Naive B cell (primary cell): Measurements from ENCODE around the gene CAPN15. TPM values are rescaled to one million over a fixed set of nuclear protein-coding genes. Genes with fewer than 3 reads are reported as not detected.

Source experiments
- ATAC-seq, 2 donors: fragments of 150-1000 bp; cut with Tn5 transposase; 2 replicates each; pipeline ENCODE4 v1.10.0; 2021; ENCODE audit warnings: low read depth in 2 of 2, mild to moderate bottlenecking in 2 of 2, moderate library complexity in 2 of 2
- DNase-seq: peaks from one replicate; pipeline ENCODE4 v3.0.0; 2022
- H3K27ac Mint-ChIP-seq, 6 donors: one replicate each; pipeline ENCODE4 v1.8.0; 2020 to 2022; ENCODE audit warnings: mild to moderate bottlenecking in 6 of 6, mixed read lengths in 6 of 6, moderate library complexity in 5 of 6, inconsistent platforms in 2 of 6
- H3K27me3 Mint-ChIP-seq, 3 donors: one replicate each; pipeline ENCODE4 v1.8.0; 2021 to 2022; ENCODE audit warnings: mixed read lengths in 3 of 3, mild to moderate bottlenecking in 1 of 3
- H3K36me3 Mint-ChIP-seq, 2 donors: one replicate each; pipeline ENCODE4 v1.8.0; 2020 to 2022; ENCODE audit warnings: mixed read lengths in 2 of 2, inconsistent platforms in 1 of 2, mild to moderate bottlenecking in 1 of 2
- H3K4me1 Mint-ChIP-seq, 3 donors: one replicate each; pipeline ENCODE4 v1.8.0; 2020 to 2022; ENCODE audit warnings: mixed read lengths in 3 of 3, inconsistent platforms in 1 of 3, mild to moderate bottlenecking in 1 of 3, moderate library complexity in 1 of 3
- H3K4me3 Mint-ChIP-seq, 8 donors: one replicate each; pipeline ENCODE4 v1.8.0; 2020 to 2022; ENCODE audit warnings: mild to moderate bottlenecking in 8 of 8, mixed read lengths in 8 of 8, moderate library complexity in 8 of 8, inconsistent platforms in 2 of 8
- H3K9me3 Mint-ChIP-seq, 7 donors: one replicate each; pipeline ENCODE4 v1.8.0; 2020 to 2022; ENCODE audit warnings: mixed read lengths in 7 of 7, mild to moderate bottlenecking in 5 of 7, inconsistent platforms in 2 of 7, moderate library complexity in 1 of 7
- polyA plus RNA-seq, 6 donors: library from polyadenylated mRNA; unstranded; fragments of 300-500 nt; fragmentation: Illumina TruSeq; gene quantifications; one replicate each; pipeline ENCODE4 v1.2.3, GENCODE V29; 2021; ENCODE audit warnings: low read depth in 6 of 6

CAPN15 gene
- polyA plus RNA-seq, 6 donors from 2014 or later, result 4.3 to 11.0 (median 5.0) TPM

- ATAC-seq (no peak), DNase-seq (no peak)
- Mint-ChIP-seq H3K36me3 (no peaks in the 10 kb centered on the region), H3K9me3 (no peaks in the 10 kb centered on the region), H3K4me1 (peaks cover 4 to 13% (median 4%) of the 10 kb centered on the region in 3 donors), H3K4me3 (no peak overlapping the region), H3K27ac (no peak overlapping the region), H3K27me3 (peaks cover 0 to 9% (median 8%) of the 10 kb centered on the region in 3 donors)
Measured at GRCh38 chr16:582218-582613, 54.7 kb downstream of the CAPN15 start.

DNA sequence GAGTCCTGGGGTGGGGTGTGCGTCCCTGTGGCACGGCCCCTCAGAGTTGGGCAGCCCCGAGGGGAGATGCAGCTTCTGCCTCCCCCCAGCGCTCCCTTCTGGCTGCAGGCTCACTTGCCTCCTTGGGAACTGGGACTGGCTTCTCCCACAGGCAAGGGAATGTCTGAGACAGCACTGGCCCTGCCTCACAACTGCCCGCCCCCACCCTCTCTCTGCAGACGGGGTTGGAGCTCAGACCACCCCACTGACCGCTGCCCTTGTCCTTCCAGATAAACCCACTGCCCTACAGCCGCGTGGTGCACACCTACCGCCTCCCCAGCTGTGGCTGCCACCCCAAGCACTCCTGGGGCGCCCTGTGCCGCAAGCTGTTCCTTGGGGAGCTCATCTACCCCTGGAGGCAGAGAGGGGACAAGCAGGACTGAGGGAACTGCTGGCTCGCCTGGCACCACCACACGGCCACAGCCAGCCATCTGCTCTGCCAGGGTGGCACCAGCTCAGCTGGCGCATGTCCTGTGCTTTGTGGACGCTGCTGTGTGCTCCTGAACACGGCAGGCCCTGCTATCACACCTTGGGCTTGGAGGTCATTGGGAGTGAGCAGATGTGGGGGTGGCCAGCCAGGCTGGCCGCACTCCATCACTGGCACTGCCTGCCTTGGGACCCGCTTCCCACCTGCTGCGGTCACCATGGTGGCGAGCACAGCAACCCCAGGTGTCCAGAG lies 55.3 kb downstream of the CAPN15 start:
- Mint-ChIP-seq H3K36me3 (no peaks in the 10 kb centered on the region), H3K4me3 (no peak overlapping the region), H3K27ac (no peak overlapping the region), H3K9me3 (no peaks in the 10 kb centered on the region), H3K4me1 (peaks cover 4 to 13% (median 8%) of the 10 kb centered on the region in 3 donors), H3K27me3 (peaks cover 0 to 9% (median 8%) of the 10 kb centered on the region in 3 donors)
- ATAC-seq, result no peak
- no peak for DNase-seq

- H3K27ac Mint-ChIP-seq, result no peak overlapping the region
- H3K9me3 Mint-ChIP-seq, result no peaks in the 10 kb centered on the region
- peaks cover 0 to 9% (median 8%) of the 10 kb centered on the region in 3 donors for H3K27me3 Mint-ChIP-seq
- peaks cover 9 to 16% (median 14%) of the 10 kb centered on the region in 3 donors for H3K4me1 Mint-ChIP-seq
- H3K36me3 Mint-ChIP-seq, result no peaks in the 10 kb centered on the region
- no peak overlapping the region for H3K4me3 Mint-ChIP-seq
- ATAC-seq (no peak), DNase-seq (no peak)
Measured at GRCh38 chr16:583470-583814, 55.9 kb downstream of the CAPN15 start.

- H3K27me3 Mint-ChIP-seq, result peaks cover 0 to 9% (median 8%) of the 10 kb centered on the region in 3 donors
- no peak for ATAC-seq
- peaks cover 11 to 17% (median 14%) of the 10 kb centered on the region in 3 donors for H3K4me1 Mint-ChIP-seq
- no peak overlapping the region for H3K4me3 Mint-ChIP-seq
- H3K27ac Mint-ChIP-seq, result peak overlapping the region in 1 of 6 donors; percentile 20
- no peak for DNase-seq
- H3K9me3 Mint-ChIP-seq, result no peaks in the 10 kb centered on the region
- no peaks in the 10 kb centered on the region for H3K36me3 Mint-ChIP-seq
Measured at GRCh38 chr16:583815-584591, 56.5 kb downstream of the CAPN15 start.

- DNase-seq, result no peak
- Mint-ChIP-seq H3K9me3 (no peaks in the 10 kb centered on the region), H3K4me1 (peaks cover 12 to 17% (median 12%) of the 10 kb centered on the region in 3 donors), H3K27ac (peak overlapping the region in 1 of 6 donors; percentile 31), H3K4me3 (peak overlapping the region in 1 of 8 donors; percentile 10), H3K27me3 (peaks cover 0 to 9% (median 8%) of the 10 kb centered on the region in 3 donors), H3K36me3 (no peaks in the 10 kb centered on the region)
- ATAC-seq, result no peak
Measured at GRCh38 chr16:585351-585750, 57.8 kb downstream of the CAPN15 start.

GRCh38 chr16:586047-586644 lies 58.6 kb downstream of the CAPN15 start:
- peak overlapping the region in 1 of 8 donors; percentile 75 for H3K4me3 Mint-ChIP-seq
- ATAC-seq, result no peak

DNA sequence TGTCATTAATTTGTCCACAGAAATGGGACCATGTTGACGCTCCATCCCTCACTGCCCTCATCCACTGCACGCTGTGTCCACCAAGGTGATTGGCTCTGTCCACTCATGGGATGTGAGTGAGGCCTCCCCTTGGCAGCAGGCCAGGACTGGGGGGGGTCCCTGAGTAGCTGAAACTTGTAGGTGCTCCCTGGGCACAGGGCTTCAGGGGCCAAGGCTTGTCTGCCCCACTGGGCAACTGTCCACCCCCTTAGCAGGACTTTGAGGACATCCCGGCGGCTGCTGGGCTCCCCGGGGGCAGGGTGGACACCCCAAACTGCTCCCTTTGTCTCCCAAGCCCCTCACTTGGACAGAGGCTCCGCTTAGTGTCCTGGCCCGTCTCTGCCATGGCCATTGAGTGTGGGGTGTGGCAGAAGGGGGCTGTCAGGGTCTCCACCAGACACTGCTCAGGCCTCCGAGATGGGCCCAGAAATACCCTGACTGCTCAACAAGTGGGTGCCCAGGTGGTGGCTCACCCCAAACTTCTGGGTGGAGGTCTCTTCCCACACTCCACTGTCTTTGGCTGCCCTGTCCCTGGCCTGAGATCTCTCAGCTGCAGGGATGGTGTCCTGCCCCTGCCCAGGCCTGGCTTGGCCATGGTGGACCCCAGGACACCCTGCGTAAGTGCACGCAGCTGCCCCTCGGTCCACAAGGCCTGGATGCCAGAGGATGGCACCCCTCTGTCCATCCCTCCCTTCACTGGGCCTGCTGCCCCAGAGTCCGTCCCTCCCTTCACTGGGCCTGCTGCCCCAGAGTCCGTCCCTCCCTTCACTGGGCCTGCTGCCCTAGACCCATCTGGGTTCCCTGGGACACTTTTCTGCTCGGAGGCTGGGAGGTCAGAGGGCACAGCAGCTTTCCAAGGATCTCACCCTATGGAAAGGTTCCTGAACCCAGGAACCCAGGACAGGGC lies 59.4 kb downstream of the CAPN15 start:
- DNase-seq (no peak), ATAC-seq (no peak)
- H3K4me3 Mint-ChIP-seq, result peak overlapping the region in 7 of 8 donors; percentile 44 to 97 (median 65)
- H3K27me3 Mint-ChIP-seq, result peaks cover 0 to 9% (median 8%) of the 10 kb centered on the region in 3 donors
- H3K36me3 Mint-ChIP-seq, result no peaks in the 10 kb centered on the region
- peak overlapping the region in 5 of 6 donors; percentile 81 to 95 (median 87) for H3K27ac Mint-ChIP-seq
- peaks cover 21 to 31% (median 27%) of the 10 kb centered on the region in 3 donors for H3K4me1 Mint-ChIP-seq
- no peaks in the 10 kb centered on the region for H3K9me3 Mint-ChIP-seq

More at GRCh38 chr16:586047-586644, 58.6 kb downstream of the CAPN15 start:
- H3K36me3 Mint-ChIP-seq, result no peaks in the 10 kb centered on the region
- peak overlapping the region in 2 of 6 donors; percentile 31 to 80 for H3K27ac Mint-ChIP-seq
- H3K27me3 Mint-ChIP-seq, result peaks cover 0 to 9% (median 8%) of the 10 kb centered on the region in 3 donors
- no peak for DNase-seq
- H3K4me1 Mint-ChIP-seq, result peaks cover 19 to 23% (median 20%) of the 10 kb centered on the region in 3 donors
- no peaks in the 10 kb centered on the region for H3K9me3 Mint-ChIP-seq

DNA sequence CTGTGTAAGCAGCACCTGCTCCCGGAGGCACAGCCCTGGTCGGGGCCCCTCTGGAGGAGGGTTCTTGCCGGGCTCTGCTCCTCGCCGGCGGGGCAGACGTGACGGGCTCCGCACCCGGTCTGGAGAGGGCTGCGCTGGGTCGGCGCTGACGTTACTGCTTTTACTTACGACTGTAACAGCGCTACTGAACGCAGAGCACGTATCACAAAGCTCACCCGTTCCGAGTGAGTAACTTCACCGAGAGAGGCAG lies 61.1 kb downstream of the CAPN15 start:
- Mint-ChIP-seq H3K9me3 (no peaks in the 10 kb centered on the region), H3K4me3 (peak overlapping the region; percentile 87 to 97 (median 96)), H3K27ac (peak overlapping the region; percentile 95 to 99 (median 98)), H3K36me3 (no peaks in the 10 kb centered on the region), H3K4me1 (peaks cover 32 to 46% (median 38%) of the 10 kb centered on the region in 3 donors), H3K27me3 (peaks cover 0 to 9% (median 8%) of the 10 kb centered on the region in 3 donors)
- DNase-seq (peak; percentile 72), ATAC-seq (peak; percentile 43 to 48)

DNA sequence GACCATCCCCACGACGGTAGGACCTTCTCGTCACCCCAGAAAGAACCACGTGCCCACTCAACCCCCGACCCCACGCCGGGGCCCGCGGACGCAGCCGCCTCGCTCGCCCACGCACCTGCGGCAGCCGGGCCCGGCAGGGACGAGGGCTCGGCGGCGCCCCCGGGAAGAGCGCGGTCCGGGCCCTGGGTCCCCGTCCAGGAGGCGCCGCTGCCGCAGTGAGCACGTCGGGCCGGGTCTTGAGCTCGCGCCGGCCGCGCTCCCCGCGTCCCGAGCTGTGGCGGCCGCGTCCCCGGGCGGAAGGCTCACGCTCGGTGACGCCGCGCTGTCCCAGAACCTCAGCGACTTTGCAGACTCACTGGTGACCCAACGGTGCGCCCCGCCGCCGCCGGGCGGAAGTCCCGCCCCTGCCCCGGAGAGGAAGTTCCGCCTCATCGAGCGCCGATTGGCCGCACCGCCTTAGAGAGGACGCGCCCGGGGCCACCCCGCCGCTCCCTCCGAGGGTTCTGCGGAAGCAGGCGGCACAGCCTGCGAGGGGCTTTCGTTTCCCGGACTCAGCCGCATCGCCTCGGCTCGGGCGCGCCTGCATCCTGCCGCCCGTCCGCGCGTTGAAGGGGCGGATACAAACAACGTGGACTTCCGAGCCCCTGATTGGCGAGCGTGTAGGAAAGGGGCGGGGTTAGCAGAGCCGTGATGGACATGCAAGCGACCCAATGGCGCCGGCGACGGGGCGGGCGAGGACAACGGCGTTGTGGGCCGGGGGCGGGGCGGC lies 61.6 kb downstream of the CAPN15 start:
- no peaks in the 10 kb centered on the region for H3K9me3 Mint-ChIP-seq
- peak overlapping the region; percentile 95 to 99 (median 99) for H3K27ac Mint-ChIP-seq
- ATAC-seq (peak; percentile 67 to 69), DNase-seq (peak; percentile 99)
- peaks cover 35 to 47% (median 40%) of the 10 kb centered on the region in 3 donors for H3K4me1 Mint-ChIP-seq
- peaks cover 0 to 9% (median 8%) of the 10 kb centered on the region in 3 donors for H3K27me3 Mint-ChIP-seq
- H3K36me3 Mint-ChIP-seq, result no peaks in the 10 kb centered on the region
- peak overlapping the region; percentile 87 to 99 (median 98) for H3K4me3 Mint-ChIP-seq

DNA sequence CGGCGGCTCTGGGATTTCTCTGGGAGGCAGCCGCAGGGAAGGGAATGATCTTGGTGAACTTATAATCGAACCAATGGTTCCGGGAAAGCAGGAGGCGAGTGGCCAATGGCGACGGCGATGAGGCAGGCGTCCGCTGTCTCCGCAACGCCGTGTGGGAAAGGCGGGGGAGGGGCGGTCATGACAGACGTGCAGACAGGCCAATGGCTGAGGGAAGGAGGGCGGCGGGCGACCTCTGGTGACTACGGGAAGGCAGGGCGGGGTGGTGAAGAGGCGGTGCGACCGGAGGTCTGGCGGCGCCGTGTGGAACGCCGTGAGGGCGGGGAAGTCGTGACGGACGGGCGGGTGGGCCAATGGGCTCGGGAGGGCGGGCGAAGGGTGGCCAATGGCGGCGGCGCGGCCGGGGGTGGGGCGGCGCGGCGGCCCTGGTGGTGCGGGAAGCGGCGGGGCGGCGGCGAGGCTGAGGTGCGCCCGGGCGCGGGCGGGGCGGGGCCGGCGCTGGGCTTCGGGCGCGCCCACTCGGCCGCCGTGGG lies 62.2 kb downstream of the CAPN15 start, which contains the start of gene RAB40C:
RAB40C (plus strand) TSS at position 409 of the 530 bp plus-strand sequence. CDS start 226 bp downstream, outside the sequence.
- Mint-ChIP-seq H3K27me3 (peaks cover 0 to 9% (median 8%) of the 10 kb centered on the region in 3 donors), H3K4me3 (peak within 1 kb of the TSS; percentile 92 to 99 (median 98)), H3K9me3 (no peaks in the 10 kb centered on the region), H3K36me3 (no peaks in the 10 kb centered on the region), H3K27ac (peak within 1 kb of the TSS; percentile 95 to 99 (median 99)), H3K4me1 (peaks cover 40 to 49% (median 40%) of the 10 kb centered on the region in 3 donors)
- DNase-seq, result peak; percentile 98
- peak; percentile 77 for ATAC-seq

- Mint-ChIP-seq H3K4me1 (peaks cover 38 to 49% (median 39%) of the 10 kb centered on the region in 3 donors), H3K9me3 (no peaks in the 10 kb centered on the region), H3K27me3 (peaks cover 0 to 8% (median 6%) of the 10 kb centered on the region in 3 donors), H3K27ac (peak overlapping the region in 5 of 6 donors; percentile 14 to 95 (median 54)), H3K36me3 (no peaks in the 10 kb centered on the region), H3K4me3 (peak overlapping the region; percentile 82 to 94 (median 90))
- no peak for ATAC-seq
- DNase-seq, result no peak
Measured at GRCh38 chr16:590188-590814, 62.8 kb downstream of the CAPN15 start.
